DND-41 (cell line): ENCODE data around the gene ZMYND19.

Experiments used
- CTCF ChIP-seq: IDR thresholded peaks from 2 replicates; pipeline ENCODE4 v1.5.1; 2012; ENCODE audit warnings: borderline replicate concordance, low read length, moderate library complexity, mild to moderate bottlenecking; ENCODE audit not compliant: poor library complexity, severe bottlenecking; ENCODE audit errors: extremely low read depth
- EZH2 ChIP-seq: IDR thresholded peaks from 3 replicates; pipeline ENCODE4 v1.6.1; 2012; ENCODE audit warnings: borderline replicate concordance, low read depth, mild to moderate bottlenecking, moderate library complexity, low read length, inconsistent platforms; ENCODE audit not compliant: severe bottlenecking

- TF ChIP-seq CTCF = no peak
- no peak for TF ChIP-seq EZH2
Measured at GRCh38 chr9:137564134-137564533, 26.2 kb downstream of the ZMYND19 start.
